ENCODE measurements around the gene GALNT2.

DNA sequence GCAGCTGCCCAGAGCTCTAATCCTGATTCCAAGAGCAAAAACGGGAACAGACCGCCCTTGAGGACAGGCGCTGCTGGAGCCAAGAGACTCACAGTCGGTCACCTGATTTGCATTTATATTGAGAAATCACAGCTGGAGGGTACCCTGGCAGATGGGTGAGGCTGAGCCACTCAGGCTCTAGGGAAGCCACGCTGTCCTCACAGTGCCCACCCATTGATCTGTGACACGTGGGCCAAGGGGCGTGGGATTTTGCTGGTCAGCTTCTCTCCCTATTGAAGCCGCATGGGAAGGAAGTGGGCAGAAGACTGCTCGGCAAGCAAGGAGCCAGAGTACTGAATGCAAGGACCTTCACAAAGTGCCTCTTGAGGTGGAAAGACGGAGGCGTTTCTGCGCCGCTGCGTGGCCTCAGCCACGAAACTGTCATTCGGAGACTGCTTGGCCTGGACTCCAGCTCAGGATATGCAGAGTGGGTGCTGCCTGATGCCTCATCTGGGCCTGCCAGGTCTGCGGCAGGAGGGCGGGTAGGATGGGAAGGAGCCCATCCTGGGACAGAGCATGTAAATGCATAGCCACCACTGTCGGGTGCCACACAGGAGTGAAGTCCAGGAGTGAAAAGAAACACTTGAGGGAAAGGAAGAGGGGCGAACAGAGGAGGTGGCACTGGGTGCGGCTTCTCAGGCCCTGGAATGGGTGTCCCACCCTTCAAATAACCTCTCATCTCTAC lies 219.3 kb downstream of the GALNT2 start:
- TF ChIP-seq CTCF (conservative IDR thresholded peaks at IDR 0.05; ENCODE audit: low read length) = no peak
- TF ChIP-seq EZH2phosphoT487 (IDR thresholded peaks at IDR 0.05; ENCODE audit: borderline replicate concordance) = no peak
